ENCODE data around the gene HLCS. TPM values are rescaled to one million over a fixed set of nuclear protein-coding genes. Genes with fewer than 3 reads are reported as not detected.
A peak's percentile ranks its signal among the peaks of the same experiment; 100 is the strongest.

The HLCS gene
- total and polyA plus RNA-seq, 7 donors, result 3.0 to 26.0 (median 12.5) TPM

- no peak for DNase-seq
- WGBS, 2 donors, result 9% methylated on average over 62 of the region's 62 CpGs
- H3K9me3 ChIP-seq, result no peaks in the 10 kb centered on the region
- H3K4me1 ChIP-seq, result peaks cover 0 to 12% (median 10%) of the 10 kb centered on the region in 4 donors
- TF ChIP-seq POLR2A (IDR thresholded peaks at IDR 0.05) (no peak), POLR2AphosphoS5 (IDR thresholded peaks at IDR 0.05) (no peak), CTCF (IDR thresholded peaks at IDR 0.05) (no peak), EP300 (IDR thresholded peaks at IDR 0.05) (no peak)
- peaks cover 12 to 50% (median 20%) of the 10 kb centered on the region in 3 donors for H3K27me3 ChIP-seq
- intact Hi-C loops (cut with DNase I), result no loop called here
- H3K4me3 ChIP-seq, result peak overlapping the region in 3 of 4 donors; percentile 21 to 47 (median 43)
- no peak overlapping the region for H3K27ac ChIP-seq
- no peaks in the 10 kb centered on the region for H3K36me3 ChIP-seq
Observed at GRCh38 chr21:36747041-36747814, 219.2 kb downstream of the HLCS start.

GRCh38 chr21:36745459-36745858 lies 221.0 kb downstream of the HLCS start:
- intact Hi-C loops (cut with DNase I), result no loop called here
- Histone ChIP-seq H3K27ac (no peak overlapping the region), H3K4me1 (peaks cover 0 to 12% (median 10%) of the 10 kb centered on the region in 4 donors), H3K4me3 (no peak overlapping the region), H3K9me3 (no peaks in the 10 kb centered on the region), H3K36me3 (no peaks in the 10 kb centered on the region), H3K27me3 (peaks cover 12 to 50% (median 20%) of the 10 kb centered on the region in 3 donors)
- no peak for TF ChIP-seq CTCF (IDR thresholded peaks at IDR 0.05)
- no peak for TF ChIP-seq POLR2A (IDR thresholded peaks at IDR 0.05)
- TF ChIP-seq POLR2AphosphoS5 (IDR thresholded peaks at IDR 0.05), result no peak
- TF ChIP-seq EP300 (IDR thresholded peaks at IDR 0.05), result no peak
- DNase-seq, result no peak
- WGBS, 2 donors, result 88 to 91% methylated on average over 5 of the region's 5 CpGs

- Histone ChIP-seq H3K4me3 (no peak overlapping the region), H3K27ac (no peak overlapping the region), H3K4me1 (peaks cover 0 to 11% (median 7%) of the 10 kb centered on the region in 4 donors), H3K27me3 (peaks cover 12 to 50% (median 20%) of the 10 kb centered on the region in 3 donors), H3K9me3 (no peaks in the 10 kb centered on the region), H3K36me3 (no peaks in the 10 kb centered on the region)
- intact Hi-C loops (cut with DNase I), result no loop called here
- DNase-seq, result no peak
- WGBS, 2 donors, result 65 to 81% methylated on average over 30 of the region's 30 CpGs
- TF ChIP-seq EP300 (IDR thresholded peaks at IDR 0.05) (no peak), CTCF (IDR thresholded peaks at IDR 0.05) (no peak), POLR2A (IDR thresholded peaks at IDR 0.05) (no peak)
Observed at GRCh38 chr21:36744560-36745231, 221.8 kb downstream of the HLCS start.

GRCh38 chr21:36744190-36744559 lies 222.3 kb downstream of the HLCS start:
- TF ChIP-seq EP300 (IDR thresholded peaks at IDR 0.05) (no peak), POLR2AphosphoS5 (IDR thresholded peaks at IDR 0.05) (no peak), POLR2A (IDR thresholded peaks at IDR 0.05) (no peak), CTCF (IDR thresholded peaks at IDR 0.05) (no peak)
- WGBS, 2 donors, result 22 to 69% methylated on average over 3 of the region's 3 CpGs
- Histone ChIP-seq H3K4me3 (no peak overlapping the region), H3K9me3 (no peaks in the 10 kb centered on the region), H3K27me3 (peaks cover 12 to 50% (median 20%) of the 10 kb centered on the region in 3 donors), H3K36me3 (no peaks in the 10 kb centered on the region), H3K27ac (no peak overlapping the region), H3K4me1 (peaks cover 0 to 11% (median 6%) of the 10 kb centered on the region in 4 donors)
- DNase-seq, result no peak
- intact Hi-C loops (cut with DNase I), result no loop called here

All from sigmoid colon (tissue), 7 donors.